GM21619 (cell line): ENCODE results near the gene KRTAP5-2.

Experiments used
- ATAC-seq: cut with Tn5 transposase; IDR thresholded peaks from one replicate; pipeline ENCODE4 v1.9.1; 2021; ENCODE audit not compliant: unreplicated experiment

The KRTAP5-2 gene

GRCh38 chr11:1568441-1568911 is 29.6 kb downstream of the KRTAP5-2 start:
- no peak for ATAC-seq

- no peak for ATAC-seq
These were observed 30.4 kb downstream of the KRTAP5-2 start for GRCh38 chr11:1567721-1568100.

- no peak for ATAC-seq
These were observed 30.9 kb downstream of the KRTAP5-2 start for GRCh38 chr11:1567052-1567720.

GRCh38 chr11:1566381-1567051 is 31.6 kb downstream of the KRTAP5-2 start:
- no peak for ATAC-seq

- ATAC-seq: no peak
These were observed 32.2 kb downstream of the KRTAP5-2 start for GRCh38 chr11:1565904-1566247.

- ATAC-seq: no peak
These were observed 32.8 kb downstream of the KRTAP5-2 start for GRCh38 chr11:1565173-1565903.

GRCh38 chr11:1564535-1565172 is 33.4 kb downstream of the KRTAP5-2 start:
- ATAC-seq: no peak

GRCh38 chr11:1563697-1564534 is 34.2 kb downstream of the KRTAP5-2 start:
- ATAC-seq: no peak

- ATAC-seq: no peak
These were observed 34.9 kb downstream of the KRTAP5-2 start for GRCh38 chr11:1563149-1563638.

- ATAC-seq: no peak
These were observed 35.5 kb downstream of the KRTAP5-2 start for GRCh38 chr11:1562469-1563148.

- no peak for ATAC-seq
These were observed 36.1 kb downstream of the KRTAP5-2 start for GRCh38 chr11:1561955-1562354.

- ATAC-seq: no peak
These were observed 36.8 kb downstream of the KRTAP5-2 start for GRCh38 chr11:1561266-1561665.

GRCh38 chr11:1560649-1561251 is 37.3 kb downstream of the KRTAP5-2 start:
- no peak for ATAC-seq

- ATAC-seq: no peak
These were observed 38.0 kb downstream of the KRTAP5-2 start for GRCh38 chr11:1560002-1560648.

- no peak for ATAC-seq
These were observed 38.8 kb downstream of the KRTAP5-2 start for GRCh38 chr11:1559111-1559951.

- ATAC-seq: no peak
These were observed 39.4 kb downstream of the KRTAP5-2 start for GRCh38 chr11:1558775-1559110.

- no peak for ATAC-seq
These were observed 40.0 kb downstream of the KRTAP5-2 start for GRCh38 chr11:1557904-1558774.
